ENCODE results near the gene CYRIA. TPM values are rescaled to one million over a fixed set of nuclear protein-coding genes. Genes with fewer than 3 reads are reported as not detected.
A peak's percentile ranks its signal among the peaks of the same experiment; 100 is the strongest.

The CYRIA gene
- total and polyA plus RNA-seq, 4 donors: 1.9 to 24.9 (median 7.9) TPM

- no peak overlapping the region for H3K27ac ChIP-seq (ENCODE audit: low read depth in 1 of 2, low read length in 2 of 2)
- peaks cover 3% of the 10 kb centered on the region for H3K9me3 ChIP-seq (ENCODE audit: control insufficient read depth, low read length)
- DNase-seq: no peak
- no peaks in the 10 kb centered on the region for H3K27me3 ChIP-seq (ENCODE audit: control insufficient read depth in 1 of 2, insufficient read depth in 2 of 2, low read length in 1 of 2)
- no peaks in the 10 kb centered on the region for H3K4me1 ChIP-seq (ENCODE audit: control insufficient read depth in 1 of 2, insufficient read depth in 2 of 2, low read length in 2 of 2)
- no peak overlapping the region for H3K4me3 ChIP-seq (ENCODE audit: low read length in 2 of 2)
- ATAC-seq (ENCODE audit: low FRiP score): no peak
- intact Hi-C loops (cut with DNase I): no loop called here
- H3K36me3 ChIP-seq (ENCODE audit: control insufficient read depth in 1 of 2, insufficient read depth in 2 of 2, low read length in 1 of 2): no peaks in the 10 kb centered on the region
- WGBS, 2 donors: 84 to 94% methylated on average over 4 of the region's 4 CpGs
These were observed 13.3 kb upstream of the CYRIA start for GRCh38 chr2:16678964-16679363.

GRCh38 chr2:16677875-16678274, 12.2 kb upstream of the CYRIA start:
- H3K27ac ChIP-seq (ENCODE audit: low read depth in 1 of 2, low read length in 2 of 2): no peak overlapping the region
- ATAC-seq (ENCODE audit: low FRiP score) (no peak), DNase-seq (no peak)
- H3K36me3 ChIP-seq (ENCODE audit: control insufficient read depth in 1 of 2, insufficient read depth in 2 of 2, low read length in 1 of 2): no peaks in the 10 kb centered on the region
- H3K4me1 ChIP-seq (ENCODE audit: control insufficient read depth in 1 of 2, insufficient read depth in 2 of 2, low read length in 2 of 2): no peaks in the 10 kb centered on the region
- peaks cover 3% of the 10 kb centered on the region for H3K9me3 ChIP-seq (ENCODE audit: control insufficient read depth, low read length)
- 93% methylated on average over 1 of the region's 1 CpG for WGBS, 2 donors
- H3K4me3 ChIP-seq (ENCODE audit: low read length in 2 of 2): no peak overlapping the region
- intact Hi-C loops (cut with DNase I): no loop called here
- no peaks in the 10 kb centered on the region for H3K27me3 ChIP-seq (ENCODE audit: control insufficient read depth in 1 of 2, insufficient read depth in 2 of 2, low read length in 1 of 2)

GRCh38 chr2:16675781-16676180, 10.1 kb upstream of the CYRIA start:
- Histone ChIP-seq H3K27me3 (ENCODE audit: control insufficient read depth in 1 of 2, insufficient read depth in 2 of 2, low read length in 1 of 2) (no peaks in the 10 kb centered on the region), H3K27ac (ENCODE audit: low read depth in 1 of 2, low read length in 2 of 2) (no peak overlapping the region), H3K9me3 (ENCODE audit: control insufficient read depth, low read length) (peaks cover 3% of the 10 kb centered on the region), H3K36me3 (ENCODE audit: control insufficient read depth in 1 of 2, insufficient read depth in 2 of 2, low read length in 1 of 2) (no peaks in the 10 kb centered on the region), H3K4me1 (ENCODE audit: control insufficient read depth in 1 of 2, insufficient read depth in 2 of 2, low read length in 2 of 2) (no peaks in the 10 kb centered on the region), H3K4me3 (ENCODE audit: low read length in 2 of 2) (no peak overlapping the region)
- WGBS, 2 donors: 86 to 87% methylated on average over 3 of the region's 3 CpGs
- DNase-seq (no peak), ATAC-seq (ENCODE audit: low FRiP score) (no peak)
- intact Hi-C loops (cut with DNase I): no loop called here

GRCh38 chr2:16674154-16674553, 8.5 kb upstream of the CYRIA start:
- no peak for ATAC-seq (ENCODE audit: low FRiP score)

GRCh38 chr2:16671760-16672159, 6.1 kb upstream of the CYRIA start:
- H3K4me1 ChIP-seq (ENCODE audit: control insufficient read depth in 1 of 2, insufficient read depth in 2 of 2, low read length in 2 of 2): no peaks in the 10 kb centered on the region

More at GRCh38 chr2:16674154-16674553, 8.5 kb upstream of the CYRIA start:
- no peak overlapping the region for H3K27ac ChIP-seq (ENCODE audit: low read depth in 1 of 2, low read length in 2 of 2)
- intact Hi-C loops (cut with DNase I): no loop called here
- DNase-seq: no peak
- no peak overlapping the region for H3K4me3 ChIP-seq (ENCODE audit: low read length in 2 of 2)
- H3K4me1 ChIP-seq (ENCODE audit: control insufficient read depth in 1 of 2, insufficient read depth in 2 of 2, low read length in 2 of 2): no peaks in the 10 kb centered on the region
- peaks cover 3% of the 10 kb centered on the region for H3K9me3 ChIP-seq (ENCODE audit: control insufficient read depth, low read length)
- H3K27me3 ChIP-seq (ENCODE audit: control insufficient read depth in 1 of 2, insufficient read depth in 2 of 2, low read length in 1 of 2): no peaks in the 10 kb centered on the region
- H3K36me3 ChIP-seq (ENCODE audit: control insufficient read depth in 1 of 2, insufficient read depth in 2 of 2, low read length in 1 of 2): no peaks in the 10 kb centered on the region
- 85 to 96% methylated on average over 1 of the region's 1 CpG for WGBS, 2 donors

GRCh38 chr2:16669388-16669787, 3.8 kb upstream of the CYRIA start:
- no peak overlapping the region for H3K4me3 ChIP-seq (ENCODE audit: low read length in 2 of 2)
- no peaks in the 10 kb centered on the region for H3K36me3 ChIP-seq (ENCODE audit: control insufficient read depth in 1 of 2, insufficient read depth in 2 of 2, low read length in 1 of 2)
- H3K27me3 ChIP-seq (ENCODE audit: control insufficient read depth in 1 of 2, insufficient read depth in 2 of 2, low read length in 1 of 2): no peaks in the 10 kb centered on the region
- no peaks in the 10 kb centered on the region for H3K9me3 ChIP-seq (ENCODE audit: control insufficient read depth, low read length)
- DNase-seq (no peak), ATAC-seq (ENCODE audit: low FRiP score) (no peak)
- 42 to 49% methylated on average over 3 of the region's 3 CpGs for WGBS, 2 donors
- intact Hi-C loops (cut with DNase I): loop anchor here (5.0 kb wide), 1 partner anchor 58 kb away; no protein-coding TSS in a partner anchor
- H3K4me1 ChIP-seq (ENCODE audit: control insufficient read depth in 1 of 2, insufficient read depth in 2 of 2, low read length in 2 of 2): no peaks in the 10 kb centered on the region
- H3K27ac ChIP-seq (ENCODE audit: low read depth in 1 of 2, low read length in 2 of 2): no peak overlapping the region

More at GRCh38 chr2:16671760-16672159, 6.1 kb upstream of the CYRIA start:
- Histone ChIP-seq H3K4me3 (ENCODE audit: low read length in 2 of 2) (no peak overlapping the region), H3K27me3 (ENCODE audit: control insufficient read depth in 1 of 2, insufficient read depth in 2 of 2, low read length in 1 of 2) (no peaks in the 10 kb centered on the region), H3K36me3 (ENCODE audit: control insufficient read depth in 1 of 2, insufficient read depth in 2 of 2, low read length in 1 of 2) (no peaks in the 10 kb centered on the region), H3K27ac (ENCODE audit: low read depth in 1 of 2, low read length in 2 of 2) (no peak overlapping the region), H3K9me3 (ENCODE audit: control insufficient read depth, low read length) (peaks cover 2% of the 10 kb centered on the region)
- WGBS, 2 donors: 93 to 98% methylated on average over 1 of the region's 1 CpG
- ATAC-seq (ENCODE audit: low FRiP score): no peak
- DNase-seq: peak in 1 of 2 donors; percentile 55
- intact Hi-C loops (cut with DNase I): no loop called here

GRCh38 chr2:16666449-16666801, 791 bp upstream of the CYRIA start:
- Histone ChIP-seq H3K4me3 (ENCODE audit: low read length in 2 of 2) (no peak overlapping the region), H3K4me1 (ENCODE audit: control insufficient read depth in 1 of 2, insufficient read depth in 2 of 2, low read length in 2 of 2) (no peaks in the 10 kb centered on the region), H3K27ac (ENCODE audit: low read depth in 1 of 2, low read length in 2 of 2) (no peak overlapping the region), H3K9me3 (ENCODE audit: control insufficient read depth, low read length) (no peaks in the 10 kb centered on the region), H3K27me3 (ENCODE audit: control insufficient read depth in 1 of 2, insufficient read depth in 2 of 2, low read length in 1 of 2) (no peaks in the 10 kb centered on the region), H3K36me3 (ENCODE audit: control insufficient read depth in 1 of 2, insufficient read depth in 2 of 2, low read length in 1 of 2) (no peaks in the 10 kb centered on the region)
- ATAC-seq (ENCODE audit: low FRiP score) (peak; percentile 21), DNase-seq (no peak)
- 66 to 68% methylated on average over 8 of the region's 8 CpGs for WGBS, 2 donors
- intact Hi-C loops (cut with DNase I): loop anchor here (5.0 kb wide), 1 partner anchor 61 kb away; no protein-coding TSS in a partner anchor

GRCh38 chr2:16664809-16665747, 556 bp downstream of the CYRIA start:
- WGBS, 2 donors: 7 to 12% methylated on average over 16 to 34 of the region's 34 CpGs
- no peak overlapping the region for H3K27ac ChIP-seq (ENCODE audit: low read depth in 1 of 2, low read length in 2 of 2)
- DNase-seq (peak in 1 of 2 donors; percentile 52), ATAC-seq (ENCODE audit: low FRiP score) (peak; percentile 6)
- H3K27me3 ChIP-seq (ENCODE audit: control insufficient read depth in 1 of 2, insufficient read depth in 2 of 2, low read length in 1 of 2): no peaks in the 10 kb centered on the region
- H3K9me3 ChIP-seq (ENCODE audit: control insufficient read depth, low read length): no peaks in the 10 kb centered on the region
- peak overlapping the region; percentile 49 to 71 for H3K4me3 ChIP-seq (ENCODE audit: low read length in 2 of 2)
- H3K36me3 ChIP-seq (ENCODE audit: control insufficient read depth in 1 of 2, insufficient read depth in 2 of 2, low read length in 1 of 2): no peaks in the 10 kb centered on the region
- intact Hi-C loops (cut with DNase I): loop anchor here (5.0 kb wide), 1 partner anchor 62 kb away; no protein-coding TSS in a partner anchor
- no peaks in the 10 kb centered on the region for H3K4me1 ChIP-seq (ENCODE audit: control insufficient read depth in 1 of 2, insufficient read depth in 2 of 2, low read length in 2 of 2)

Data from aorta (tissue), 5 donors.